HG03460 (cell line): ENCODE data around the gene FOXQ1.

Experiments used
- ATAC-seq: cut with Tn5 transposase; IDR thresholded peaks from one replicate; pipeline ENCODE4 v1.9.1; 2021; ENCODE audit not compliant: unreplicated experiment

FOXQ1 gene, protein sequence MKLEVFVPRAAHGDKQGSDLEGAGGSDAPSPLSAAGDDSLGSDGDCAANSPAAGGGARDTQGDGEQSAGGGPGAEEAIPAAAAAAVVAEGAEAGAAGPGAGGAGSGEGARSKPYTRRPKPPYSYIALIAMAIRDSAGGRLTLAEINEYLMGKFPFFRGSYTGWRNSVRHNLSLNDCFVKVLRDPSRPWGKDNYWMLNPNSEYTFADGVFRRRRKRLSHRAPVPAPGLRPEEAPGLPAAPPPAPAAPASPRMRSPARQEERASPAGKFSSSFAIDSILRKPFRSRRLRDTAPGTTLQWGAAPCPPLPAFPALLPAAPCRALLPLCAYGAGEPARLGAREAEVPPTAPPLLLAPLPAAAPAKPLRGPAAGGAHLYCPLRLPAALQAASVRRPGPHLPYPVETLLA

DNA sequence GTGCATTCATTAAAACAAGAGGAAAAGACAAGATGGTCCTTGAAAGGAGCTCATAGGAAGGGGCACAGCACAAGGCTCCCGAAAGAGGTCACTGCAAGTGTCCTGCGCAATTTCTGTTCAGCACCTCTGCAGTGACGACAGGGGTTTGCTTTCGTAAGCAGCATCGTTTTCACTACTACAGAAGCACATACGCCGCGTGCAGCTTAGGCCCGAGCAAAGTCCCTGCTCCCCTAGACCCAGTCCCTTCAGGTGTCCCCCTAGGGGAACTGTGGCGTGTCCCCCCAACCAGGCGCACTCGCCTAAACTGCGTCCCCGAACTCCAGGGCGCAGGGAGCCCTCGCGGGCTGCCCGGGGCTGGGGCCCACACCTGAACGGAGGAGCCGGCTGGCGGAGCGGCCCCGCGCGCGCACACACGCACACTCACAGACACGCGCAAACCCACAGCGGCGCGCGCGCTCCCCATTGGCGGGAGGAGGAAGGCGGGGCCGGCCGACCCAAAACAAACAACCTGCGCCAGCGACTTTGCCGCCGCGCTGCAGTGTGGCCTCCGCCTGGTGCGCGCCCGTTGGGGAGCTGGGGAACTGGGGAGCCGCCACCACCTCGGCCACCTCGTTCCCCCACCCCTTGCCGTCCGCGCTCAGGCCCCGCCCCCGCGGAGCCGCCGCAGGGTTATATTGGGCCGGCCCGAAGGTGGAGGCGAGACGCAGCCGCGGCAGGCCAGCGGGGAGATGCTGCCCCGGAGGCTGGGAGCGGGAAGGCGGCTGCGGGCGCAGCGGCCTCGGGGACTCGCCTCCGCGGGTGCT, at the start of gene FOXQ1:
Gene FOXQ1, plus strand, starts transcription at position 699 of the 803 bp plus-strand sequence. CDS start 607 bp downstream, outside the sequence.
- ATAC-seq, result no peak

DNA sequence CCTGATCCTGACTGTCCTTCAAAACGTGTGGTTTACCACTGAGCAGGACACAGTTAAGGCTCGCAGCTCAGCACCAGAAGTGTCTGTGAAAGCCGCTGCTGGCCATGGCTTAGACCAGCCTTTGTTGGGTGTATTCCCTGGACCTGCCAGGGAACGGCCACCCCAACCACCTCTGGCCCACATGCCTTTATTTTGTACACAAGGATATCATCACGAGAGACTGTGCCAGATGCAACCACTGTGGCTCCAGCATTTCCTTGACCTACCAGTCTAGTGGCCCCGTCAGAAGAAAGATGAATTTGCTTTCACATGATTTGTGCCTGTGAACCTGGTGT, 49.2 kb upstream of the FOXQ1 start:
- no peak for ATAC-seq

DNA sequence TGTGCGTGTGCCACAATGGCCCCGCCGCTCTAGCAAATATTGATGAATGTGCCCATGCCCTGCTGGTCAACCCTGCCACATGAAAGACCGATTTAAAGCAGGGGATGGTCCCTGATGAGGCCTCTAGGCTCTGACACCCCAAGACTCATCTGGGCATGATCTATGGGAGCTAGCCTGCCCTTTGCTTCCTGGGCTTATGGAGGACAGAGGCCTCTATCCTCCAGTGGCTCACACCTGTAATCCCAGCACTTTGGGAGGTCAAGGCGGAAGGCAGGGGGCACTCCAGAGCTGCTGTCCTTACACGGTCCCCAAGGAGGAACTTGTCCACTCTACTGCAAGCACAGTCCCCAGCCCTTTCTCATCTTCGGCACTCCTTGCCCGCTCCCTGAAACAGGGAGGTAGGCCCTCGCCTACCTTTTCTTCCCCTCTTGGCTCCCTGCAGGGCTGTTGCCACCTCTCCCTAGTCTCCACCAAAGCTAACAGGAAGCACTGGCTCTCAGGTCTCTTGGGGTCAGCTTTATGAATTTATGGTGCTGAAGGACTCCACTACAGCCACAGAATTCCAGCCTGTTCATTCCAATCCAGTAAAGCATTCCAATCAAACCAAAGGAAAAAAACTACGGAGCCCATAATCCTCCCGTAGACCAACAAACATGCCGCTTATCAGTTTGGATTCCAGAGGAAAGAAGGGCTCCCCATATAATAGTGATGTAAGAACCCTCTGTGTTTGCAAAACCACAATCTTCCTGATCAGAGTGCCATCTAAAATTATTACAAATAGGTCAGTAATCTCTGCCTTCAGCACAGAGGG, 48.7 kb upstream of the FOXQ1 start:
- no peak for ATAC-seq

DNA sequence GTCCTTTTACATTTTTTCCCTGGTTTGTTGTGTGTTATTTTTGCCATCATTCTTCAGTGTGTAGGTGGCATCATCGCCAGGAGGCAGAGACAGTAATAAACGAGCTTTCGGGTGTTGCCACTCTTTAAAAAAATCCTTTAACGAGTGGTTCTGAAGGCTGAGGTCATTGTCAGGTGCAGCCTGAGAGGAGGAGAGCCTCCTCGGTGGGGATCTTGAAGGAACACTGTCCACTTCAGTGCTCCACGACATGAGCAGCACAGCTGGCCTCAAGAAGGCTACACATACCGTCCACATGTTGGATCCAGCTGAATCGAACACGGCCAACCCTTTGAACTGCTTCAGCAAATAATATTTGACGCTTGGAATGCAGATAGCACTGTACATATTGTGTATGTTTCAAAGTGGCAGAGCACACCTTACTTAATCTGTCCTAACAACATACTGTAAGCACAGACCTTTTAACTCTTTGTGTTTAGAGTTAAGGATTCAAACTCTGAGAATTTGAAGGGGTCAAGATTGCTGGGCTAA, 48.0 kb upstream of the FOXQ1 start:
- ATAC-seq, result no peak

DNA sequence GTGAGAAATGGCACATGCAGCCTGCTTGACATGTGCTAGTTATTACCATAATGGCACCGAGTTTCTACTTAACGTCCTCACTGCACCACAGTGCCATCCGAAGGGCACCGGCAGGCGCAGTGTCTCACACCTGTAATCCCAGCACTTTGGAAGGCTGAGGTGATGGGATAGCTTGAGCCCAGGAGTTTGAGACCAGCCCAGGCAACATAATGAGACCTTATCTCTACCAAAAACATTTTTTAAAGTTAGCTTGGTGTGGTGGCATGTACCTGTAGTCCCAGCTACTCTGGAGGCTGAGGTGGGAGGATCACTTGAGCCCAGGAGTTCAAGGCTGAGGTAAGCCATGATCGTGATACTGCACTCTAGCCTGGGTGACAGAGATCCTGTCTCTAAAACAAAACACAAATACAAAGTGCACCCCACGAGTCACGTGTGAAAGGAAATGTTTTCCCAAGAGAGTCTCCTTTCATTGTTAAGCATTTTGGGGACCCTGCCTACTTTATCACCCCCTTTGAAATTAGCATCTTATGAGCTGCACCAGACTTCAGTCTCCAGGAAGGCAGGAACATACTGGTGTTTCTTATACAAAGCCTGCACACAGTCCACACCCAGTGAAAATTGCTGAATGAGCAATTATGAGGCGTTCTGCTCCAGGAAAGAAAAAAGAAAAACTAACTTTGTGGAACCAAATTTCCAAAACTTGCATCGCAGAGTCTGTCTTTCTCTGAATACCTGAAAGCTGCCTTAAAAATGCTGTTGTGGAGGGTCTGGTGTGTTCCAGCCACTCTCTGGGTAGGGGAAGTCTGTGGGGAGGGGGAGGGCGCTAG, 47.1 kb upstream of the FOXQ1 start:
- ATAC-seq, result no peak

DNA sequence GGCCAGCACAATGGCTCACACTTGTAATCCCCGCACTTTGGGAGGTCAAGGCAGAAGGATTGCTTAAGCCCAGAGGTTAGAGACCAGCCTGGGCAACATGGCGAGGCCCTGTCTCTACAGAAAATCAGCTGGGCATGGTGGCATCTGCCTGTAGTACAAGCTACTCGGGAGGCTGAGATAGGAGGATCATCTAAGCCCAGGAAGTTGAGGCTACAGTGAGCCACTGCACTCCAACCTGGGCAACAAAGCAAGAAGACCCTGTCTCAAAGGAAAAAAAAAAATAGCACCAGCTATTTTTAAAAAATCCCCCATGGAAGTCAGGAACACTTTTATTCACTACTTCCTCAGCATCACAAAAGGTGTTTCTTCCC, 45.2 kb upstream of the FOXQ1 start:
- no peak for ATAC-seq

DNA sequence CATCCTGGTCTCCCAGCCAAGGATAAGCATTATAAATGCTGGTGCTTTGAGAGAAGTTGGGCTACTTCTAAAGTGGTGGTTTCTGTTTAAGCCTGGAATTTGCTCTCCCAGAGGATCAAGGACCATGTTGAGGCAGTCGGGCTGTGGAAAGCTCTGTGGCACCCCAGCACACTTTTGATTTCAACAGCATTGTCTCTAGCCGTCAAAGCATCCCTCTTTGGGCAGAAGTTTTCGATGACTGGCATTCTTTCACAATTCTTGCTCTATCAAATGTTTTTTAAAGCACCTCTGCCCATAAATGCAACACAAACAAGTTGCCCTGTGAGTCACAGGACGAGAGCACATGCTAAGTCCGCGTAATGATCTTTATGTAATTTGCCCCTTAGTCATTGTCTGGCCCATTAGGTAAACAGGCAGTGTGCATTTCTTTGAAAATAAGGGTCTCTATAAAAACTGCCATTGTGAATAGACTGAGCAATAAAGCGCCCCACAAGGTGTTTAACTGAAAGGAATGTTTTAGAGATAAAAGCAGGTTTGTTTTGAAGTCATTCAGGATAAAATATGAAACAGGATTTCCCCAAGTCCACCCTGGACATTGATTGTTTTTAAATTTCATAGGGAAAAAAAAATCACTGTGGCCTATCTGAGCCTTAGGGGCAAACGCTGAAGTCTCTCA, 44.7 kb upstream of the FOXQ1 start:
- no peak for ATAC-seq

DNA sequence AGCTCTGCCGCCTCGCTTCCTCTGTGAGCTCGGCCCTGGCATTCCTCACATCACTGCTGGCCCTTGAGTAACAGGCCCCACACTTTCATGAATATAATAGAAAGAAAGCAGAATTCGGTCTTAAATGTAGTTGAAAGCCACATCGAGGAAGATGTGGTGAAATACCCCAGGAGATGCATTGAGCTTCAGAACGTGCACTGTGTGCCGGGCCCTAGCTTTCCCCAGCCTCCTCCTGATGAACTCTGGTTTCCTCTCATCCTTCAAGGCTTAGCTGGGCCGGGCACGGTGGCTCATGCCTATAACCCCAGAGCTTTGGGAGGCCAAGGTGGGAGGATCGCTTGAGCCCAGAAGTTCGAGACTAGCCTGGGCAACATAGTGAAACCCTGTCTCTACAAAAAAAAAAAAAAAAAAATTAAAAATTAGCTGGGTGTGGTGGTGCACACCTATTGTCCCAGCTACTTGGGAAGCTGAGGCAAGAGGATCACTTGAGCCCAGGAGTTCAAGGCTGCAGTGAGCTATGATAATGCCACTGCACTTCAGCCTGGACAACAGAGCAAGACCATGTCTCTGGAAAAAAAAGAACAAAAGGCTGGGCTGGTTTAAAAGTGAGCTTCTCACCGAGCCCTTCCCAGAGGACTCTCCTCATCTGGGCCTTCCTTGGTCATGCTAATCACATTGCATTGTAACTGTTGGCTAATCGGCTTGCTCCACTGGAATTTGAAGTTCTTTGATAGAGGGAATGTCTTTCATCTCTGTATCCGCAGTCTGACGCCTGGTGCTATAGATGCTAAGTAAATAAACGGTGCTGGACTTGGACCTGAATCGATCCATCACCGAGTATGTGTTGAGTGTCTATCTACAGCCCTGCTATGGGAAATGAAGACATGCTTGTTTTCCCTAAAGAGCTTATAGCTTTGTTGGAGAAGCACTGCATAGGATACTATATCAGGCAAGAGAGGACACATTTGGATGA, 43.8 kb upstream of the FOXQ1 start:
- no peak for ATAC-seq

DNA sequence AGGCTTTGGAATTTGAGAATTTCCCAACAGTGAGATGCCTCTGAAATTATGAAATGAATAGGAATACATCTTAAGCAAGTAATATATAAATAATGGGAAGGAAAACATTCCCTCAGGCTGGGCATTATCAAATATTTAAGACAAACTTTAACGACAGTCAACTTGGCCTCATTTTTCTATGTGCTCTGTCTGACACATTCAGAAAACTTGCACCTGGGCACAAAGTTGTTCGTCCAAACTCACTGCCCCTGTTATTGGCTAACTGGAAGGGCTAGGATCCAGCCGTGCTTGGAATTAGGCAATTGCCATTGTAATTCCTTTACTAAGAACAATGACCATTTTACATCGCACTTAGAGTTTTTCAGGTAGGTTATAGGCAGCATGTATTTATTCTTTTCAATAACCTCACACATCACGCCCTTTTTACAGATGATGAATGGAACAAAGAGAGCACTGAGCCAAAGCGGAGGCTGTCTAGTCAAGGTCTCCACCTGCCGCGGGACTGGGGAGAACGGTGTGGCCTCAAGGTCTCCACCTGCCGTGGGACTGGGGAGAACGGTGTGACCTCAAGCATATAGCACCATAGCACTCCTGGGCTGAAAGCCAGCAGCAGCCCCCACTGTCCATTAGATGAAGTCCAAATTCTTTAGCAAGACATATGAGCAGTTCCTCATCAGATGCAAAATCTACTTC, 40.7 kb upstream of the FOXQ1 start:
- no peak for ATAC-seq

DNA sequence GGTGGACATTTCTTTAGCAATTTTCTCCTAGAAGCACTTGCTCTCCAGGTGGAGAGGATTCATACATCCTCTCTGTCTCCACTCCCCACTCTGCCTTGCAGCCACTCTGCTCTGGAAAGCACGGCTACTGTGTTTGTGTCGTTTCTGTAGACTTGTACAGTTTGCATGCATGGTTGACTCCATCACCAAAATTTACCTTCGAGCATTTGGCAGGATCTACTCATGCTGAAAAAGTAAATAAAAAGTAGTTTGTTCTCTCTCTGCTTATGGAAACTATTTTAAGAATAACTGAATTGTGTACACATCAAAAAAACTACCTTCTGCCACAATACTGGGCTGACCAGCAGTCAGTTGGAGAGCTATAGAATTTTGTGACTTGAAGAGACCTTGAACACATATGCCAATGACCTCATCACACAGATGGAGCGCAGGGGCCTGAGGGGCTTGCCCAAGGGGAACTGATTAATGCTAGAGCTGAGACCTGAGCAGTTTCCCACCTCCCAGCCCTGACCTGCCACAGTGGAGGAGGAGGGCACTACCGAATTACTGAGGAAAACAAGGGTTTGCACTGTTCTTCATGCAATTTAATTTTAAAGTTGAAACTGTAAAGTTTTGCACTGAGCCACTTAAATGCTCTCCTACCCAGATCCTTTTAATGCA, 33.7 kb upstream of the FOXQ1 start:
- no peak for ATAC-seq

DNA sequence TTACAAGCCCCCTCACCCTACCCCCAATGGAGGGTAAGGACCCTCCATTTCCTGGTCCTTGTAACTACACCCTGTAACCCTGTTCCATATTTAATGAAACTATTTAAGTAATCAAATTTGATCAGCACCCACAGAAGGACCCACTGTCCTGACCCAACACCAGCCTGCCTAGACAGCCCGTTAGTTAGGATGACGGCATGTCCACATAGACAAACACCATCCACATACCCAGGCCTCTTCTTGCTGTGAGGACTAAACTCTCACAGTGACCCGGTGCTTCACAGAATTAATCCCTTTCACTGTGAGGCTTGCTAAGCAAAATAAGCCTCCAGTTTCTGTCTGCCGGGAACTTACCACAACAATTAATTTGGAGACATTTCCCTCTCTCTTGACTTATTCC, 32.8 kb upstream of the FOXQ1 start:
- ATAC-seq, result no peak

DNA sequence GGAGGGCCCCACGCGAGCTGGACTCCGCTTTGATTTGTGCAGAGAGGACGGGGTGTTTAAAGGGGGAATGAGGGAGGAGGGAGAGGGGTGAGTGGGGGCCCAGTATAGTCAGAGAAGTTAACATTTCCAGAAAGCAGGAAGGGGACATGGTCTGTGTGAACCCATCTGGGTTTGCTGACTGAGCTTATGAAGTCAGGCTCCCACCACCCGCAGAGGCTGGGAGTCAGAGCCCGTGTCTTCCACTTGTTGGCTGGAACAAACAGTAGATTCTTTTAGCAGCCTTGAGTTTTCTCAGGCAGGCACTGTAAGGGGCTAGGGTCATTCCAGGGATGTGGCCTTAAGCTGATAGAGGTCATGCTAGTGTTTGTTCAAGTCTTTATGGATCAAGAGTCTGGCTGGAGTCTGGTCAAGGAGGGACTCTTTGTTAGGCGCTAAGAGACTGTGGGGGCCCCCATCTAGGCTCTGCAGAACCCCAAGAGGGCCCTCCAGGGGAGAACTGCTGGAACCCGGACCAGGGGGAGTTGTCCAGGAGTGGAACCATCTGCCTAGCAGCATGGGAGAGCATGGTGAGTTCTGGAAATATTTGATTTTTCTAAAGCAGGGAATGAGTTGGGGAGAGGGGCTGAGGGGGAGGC, 31.1 kb upstream of the FOXQ1 start:
- no peak for ATAC-seq

DNA sequence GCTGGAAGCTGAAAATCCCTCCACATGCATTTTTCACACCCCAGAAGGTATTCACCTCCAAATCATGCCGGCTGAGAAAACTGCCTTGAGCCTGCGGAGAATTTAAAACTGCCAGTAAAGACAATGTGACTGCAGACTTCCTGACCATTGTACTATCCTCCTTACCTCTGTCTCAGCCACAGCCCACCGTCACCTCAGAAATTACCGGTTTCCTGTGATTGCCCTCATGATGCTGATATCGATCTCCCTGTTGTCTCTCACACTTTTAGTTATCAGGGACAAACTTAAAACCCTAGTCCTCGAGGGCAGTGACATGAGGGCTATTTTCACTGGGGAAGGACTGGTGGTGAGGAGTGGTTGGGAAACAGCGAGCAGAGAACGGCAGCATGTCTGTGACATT, 30.2 kb upstream of the FOXQ1 start:
- ATAC-seq, result no peak

DNA sequence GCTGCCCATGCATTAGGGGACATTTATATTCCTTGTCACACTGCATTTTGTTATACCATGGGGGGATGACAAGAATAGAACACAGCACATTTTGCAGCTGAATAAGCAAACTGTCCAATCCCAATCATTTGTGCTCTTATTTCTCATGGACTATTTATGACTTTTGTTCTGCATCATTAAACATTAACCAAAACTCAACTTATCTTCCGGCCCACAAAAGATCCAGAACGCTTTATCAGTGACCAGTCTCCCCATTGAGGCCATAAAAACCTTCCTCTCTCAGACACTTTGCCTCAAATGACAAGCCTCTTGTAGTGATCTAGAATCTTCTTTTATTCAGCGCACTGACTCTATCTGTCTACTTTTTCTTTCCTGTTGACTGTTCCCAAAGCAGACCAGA, 28.4 kb upstream of the FOXQ1 start:
- no peak for ATAC-seq

DNA sequence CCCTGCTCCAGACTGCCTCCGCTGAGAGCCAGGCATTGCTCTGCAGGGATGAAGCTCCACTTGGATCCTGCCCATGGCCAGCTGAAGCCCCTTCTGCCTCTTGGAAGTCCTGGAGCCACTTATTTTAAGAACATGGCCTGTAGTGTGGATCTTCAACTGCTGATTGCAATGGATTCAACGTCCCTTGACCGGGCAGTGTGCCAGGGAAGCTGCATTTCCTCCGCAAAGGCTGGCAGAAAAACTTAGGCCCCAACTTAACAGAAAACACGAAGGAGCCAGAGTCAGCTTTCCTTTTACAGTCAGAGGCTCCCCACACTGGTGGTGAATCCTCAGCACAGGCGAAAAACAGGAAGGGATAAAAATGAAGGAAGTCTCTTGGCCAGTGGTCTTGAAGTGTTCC, 26.3 kb upstream of the FOXQ1 start:
- no peak for ATAC-seq

DNA sequence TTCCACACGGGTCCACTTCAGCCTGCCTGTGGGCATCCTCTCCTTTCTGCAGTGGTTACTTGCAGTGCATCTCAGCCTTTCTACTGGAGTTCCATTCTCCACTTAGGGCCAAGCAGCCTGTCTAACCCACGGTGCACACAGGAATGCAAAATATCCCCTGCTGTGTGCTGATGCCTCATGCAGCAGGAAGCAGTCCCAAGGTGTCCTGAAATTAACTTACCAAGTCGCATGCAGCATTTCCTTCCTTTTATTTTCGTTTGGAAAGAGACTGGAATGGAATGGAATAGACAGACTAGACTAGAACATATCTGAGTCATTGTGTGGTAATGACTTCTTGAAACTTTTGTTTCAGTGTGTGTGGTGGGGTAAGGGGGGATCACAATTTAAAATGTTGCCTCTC, 25.9 kb upstream of the FOXQ1 start:
- ATAC-seq, result no peak

DNA sequence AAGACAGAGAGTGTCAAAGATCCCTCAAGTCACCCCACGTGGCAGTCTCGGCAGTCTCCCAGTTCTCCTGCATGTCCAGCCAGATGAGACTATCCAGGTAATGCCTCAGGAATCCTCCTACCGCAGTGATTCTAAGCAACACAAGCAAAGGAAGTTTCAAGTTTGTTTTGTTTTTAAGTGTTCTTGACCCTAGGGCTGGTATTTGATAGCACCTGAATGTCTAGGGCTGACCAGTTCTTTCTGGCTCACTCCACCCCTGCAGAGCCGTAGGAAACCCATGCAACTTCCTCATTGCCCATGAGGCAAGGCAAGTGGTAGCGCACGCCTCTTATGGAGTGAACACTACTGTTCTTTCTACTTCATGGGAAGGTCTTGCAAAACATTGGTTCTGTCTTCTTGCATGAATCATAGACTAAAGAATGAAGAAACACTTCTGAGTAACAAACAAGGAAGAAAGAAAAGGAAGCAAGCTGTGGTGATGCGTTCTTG, 24.8 kb upstream of the FOXQ1 start:
- no peak for ATAC-seq
